Measurements from ENCODE around the gene TTYH3. TPM values are rescaled to one million over a fixed set of nuclear protein-coding genes. Genes with fewer than 3 reads are reported as not detected.

The TTYH3 gene
- polyA plus RNA-seq, 4 donors, result 6.9 to 149 (median 20.6) TPM

- Histone ChIP-seq H3K9me3 (ENCODE audit: control insufficient read depth in 2 of 2, insufficient read depth in 1 of 2, low read depth in 1 of 2, low read length in 1 of 2) (peaks cover 0 to 4% of the 10 kb centered on the region in 2 donors), H3K27me3 (ENCODE audit: control insufficient read depth in 3 of 3, insufficient read depth in 3 of 3, low read length in 3 of 3) (peaks cover 3 to 15% (median 4%) of the 10 kb centered on the region in 3 donors), H3K27ac (ENCODE audit: low read depth in 1 of 3, low read length in 2 of 3) (no peak overlapping the region), H3K4me3 (ENCODE audit: low read depth in 1 of 3, low read length in 3 of 3) (no peak overlapping the region), H3K4me1 (ENCODE audit: control insufficient read depth in 3 of 3, insufficient read depth in 2 of 3, low read depth in 1 of 3, low read length in 2 of 3) (peaks cover 0 to 7% (median 0%) of the 10 kb centered on the region in 3 donors), H3K36me3 (ENCODE audit: control insufficient read depth in 3 of 3, insufficient read depth in 2 of 3, low read depth in 1 of 3, low read length in 3 of 3) (peaks cover 0 to 2% (median 0%) of the 10 kb centered on the region in 3 donors)
- WGBS, 3 donors, result 62 to 83% (median 66%) methylated on average over 25 to 27 of the region's 27 CpGs
- FAIRE-seq (no peak), DNase-seq (no peak)
Measured at GRCh38 chr7:2681929-2682799, 50.4 kb downstream of the TTYH3 start.

DNA sequence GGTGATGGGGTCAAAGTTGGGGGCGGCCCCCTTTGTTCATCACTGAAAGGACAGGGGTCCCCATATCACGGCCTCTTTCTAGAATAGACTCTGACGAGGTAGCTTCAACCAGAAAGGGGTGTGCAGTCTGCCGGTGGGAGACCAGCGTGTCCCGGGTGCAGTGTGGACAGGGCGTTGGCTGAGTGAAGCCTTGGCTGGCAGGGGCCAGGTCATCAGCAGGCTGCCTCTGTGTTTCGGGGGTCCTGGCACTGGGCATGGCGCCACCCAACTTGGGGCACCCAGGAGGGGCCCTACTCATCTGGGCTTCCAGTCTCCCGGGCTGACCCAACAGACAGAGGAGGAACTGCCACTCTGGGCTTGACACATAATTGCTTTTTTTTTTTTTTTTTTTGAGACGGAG is 52.7 kb downstream of the TTYH3 start:
- WGBS, 3 donors, result 76 to 91% (median 82%) methylated on average over 10 to 11 of the region's 11 CpGs
- DNase-seq, result no peak
- no peak overlapping the region for H3K4me3 ChIP-seq (ENCODE audit: low read depth in 1 of 3, low read length in 3 of 3)
- peaks cover 7 to 34% (median 18%) of the 10 kb centered on the region in 3 donors for H3K27me3 ChIP-seq (ENCODE audit: control insufficient read depth in 3 of 3, insufficient read depth in 3 of 3, low read length in 3 of 3)
- H3K4me1 ChIP-seq (ENCODE audit: control insufficient read depth in 3 of 3, insufficient read depth in 2 of 3, low read depth in 1 of 3, low read length in 2 of 3), result peaks cover 0 to 12% (median 6%) of the 10 kb centered on the region in 3 donors
- peaks cover 0 to 4% of the 10 kb centered on the region in 2 donors for H3K9me3 ChIP-seq (ENCODE audit: control insufficient read depth in 2 of 2, insufficient read depth in 1 of 2, low read depth in 1 of 2, low read length in 1 of 2)
- no peak overlapping the region for H3K27ac ChIP-seq (ENCODE audit: low read depth in 1 of 3, low read length in 2 of 3)
- FAIRE-seq, result no peak
- H3K36me3 ChIP-seq (ENCODE audit: control insufficient read depth in 3 of 3, insufficient read depth in 2 of 3, low read depth in 1 of 3, low read length in 3 of 3), result peaks cover 0 to 2% (median 0%) of the 10 kb centered on the region in 3 donors

DNA sequence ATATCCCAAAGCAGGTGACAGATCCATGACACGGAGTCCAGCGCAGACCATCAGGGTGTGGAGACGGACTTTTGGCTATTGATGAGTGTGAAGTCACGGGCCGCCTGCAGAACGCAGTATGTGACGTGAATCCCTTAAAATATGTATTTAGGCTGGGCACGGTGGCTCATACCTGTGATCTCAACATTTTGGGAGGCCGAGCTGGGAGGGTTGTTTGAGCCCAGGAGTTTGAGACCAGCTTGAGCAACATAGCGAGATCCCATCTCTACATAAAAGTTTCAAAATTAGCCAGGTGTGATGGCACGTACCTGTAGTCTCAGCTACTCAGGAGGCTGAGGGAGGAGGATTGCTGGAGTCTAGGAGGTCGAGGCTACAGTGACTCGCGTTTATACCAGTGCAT is 54.3 kb downstream of the TTYH3 start:
- H3K27me3 ChIP-seq (ENCODE audit: control insufficient read depth in 3 of 3, insufficient read depth in 3 of 3, low read length in 3 of 3), result peaks cover 7 to 43% (median 18%) of the 10 kb centered on the region in 3 donors
- H3K9me3 ChIP-seq (ENCODE audit: control insufficient read depth in 2 of 2, insufficient read depth in 1 of 2, low read depth in 1 of 2, low read length in 1 of 2), result peaks cover 0 to 4% of the 10 kb centered on the region in 2 donors
- H3K27ac ChIP-seq (ENCODE audit: low read depth in 1 of 3, low read length in 2 of 3), result no peak overlapping the region
- H3K36me3 ChIP-seq (ENCODE audit: control insufficient read depth in 3 of 3, insufficient read depth in 2 of 3, low read depth in 1 of 3, low read length in 3 of 3), result peaks cover 0 to 2% (median 0%) of the 10 kb centered on the region in 3 donors
- no peak overlapping the region for H3K4me3 ChIP-seq (ENCODE audit: low read depth in 1 of 3, low read length in 3 of 3)
- FAIRE-seq (no peak), DNase-seq (no peak)
- peaks cover 0 to 6% (median 5%) of the 10 kb centered on the region in 3 donors for H3K4me1 ChIP-seq (ENCODE audit: control insufficient read depth in 3 of 3, insufficient read depth in 2 of 3, low read depth in 1 of 3, low read length in 2 of 3)
- WGBS, 3 donors, result 84 to 92% (median 90%) methylated on average over 14 of the region's 14 CpGs

- FAIRE-seq, result no peak
Measured at GRCh38 chr7:2687338-2687869, 55.6 kb downstream of the TTYH3 start.

GRCh38 chr7:2687881-2688318 is 56.1 kb downstream of the TTYH3 start, which contains the start of gene AMZ1:
AMZ1 (plus strand) TSS chr7:2688202; CDS start chr7:2700452, 12,250 bp downstream.
- Histone ChIP-seq H3K27me3 (ENCODE audit: control insufficient read depth in 3 of 3, insufficient read depth in 3 of 3, low read length in 3 of 3) (peaks cover 7 to 45% (median 18%) of the 10 kb centered on the region in 3 donors), H3K27ac (ENCODE audit: low read depth in 1 of 3, low read length in 2 of 3) (no peak within 1 kb of the TSS), H3K36me3 (ENCODE audit: control insufficient read depth in 3 of 3, insufficient read depth in 2 of 3, low read depth in 1 of 3, low read length in 3 of 3) (peaks cover 0 to 2% (median 0%) of the 10 kb centered on the region in 3 donors), H3K4me3 (ENCODE audit: low read depth in 1 of 3, low read length in 3 of 3) (peak within 1 kb of the TSS in 1 of 3 donors; percentile 5), H3K9me3 (ENCODE audit: control insufficient read depth in 2 of 2, insufficient read depth in 1 of 2, low read depth in 1 of 2, low read length in 1 of 2) (peaks cover 0 to 4% of the 10 kb centered on the region in 2 donors), H3K4me1 (ENCODE audit: control insufficient read depth in 3 of 3, insufficient read depth in 2 of 3, low read depth in 1 of 3, low read length in 2 of 3) (peaks cover 4 to 6% (median 5%) of the 10 kb centered on the region in 3 donors)
- FAIRE-seq (no peak), DNase-seq (peak in 1 of 2 donors; percentile 43)
- 3 to 5% (median 4%) methylated on average over 15 to 41 of the region's 41 CpGs for WGBS, 3 donors

More at GRCh38 chr7:2687338-2687869, 55.6 kb downstream of the TTYH3 start:
- H3K4me1 ChIP-seq (ENCODE audit: control insufficient read depth in 3 of 3, insufficient read depth in 2 of 3, low read depth in 1 of 3, low read length in 2 of 3), result peaks cover 0 to 6% (median 5%) of the 10 kb centered on the region in 3 donors
- peaks cover 0 to 2% (median 0%) of the 10 kb centered on the region in 3 donors for H3K36me3 ChIP-seq (ENCODE audit: control insufficient read depth in 3 of 3, insufficient read depth in 2 of 3, low read depth in 1 of 3, low read length in 3 of 3)
- no peak for DNase-seq
- H3K9me3 ChIP-seq (ENCODE audit: control insufficient read depth in 2 of 2, insufficient read depth in 1 of 2, low read depth in 1 of 2, low read length in 1 of 2), result peaks cover 0 to 4% of the 10 kb centered on the region in 2 donors
- H3K27ac ChIP-seq (ENCODE audit: low read depth in 1 of 3, low read length in 2 of 3), result no peak overlapping the region
- peak overlapping the region in 1 of 3 donors; percentile 5 for H3K4me3 ChIP-seq (ENCODE audit: low read depth in 1 of 3, low read length in 3 of 3)
- peaks cover 7 to 45% (median 18%) of the 10 kb centered on the region in 3 donors for H3K27me3 ChIP-seq (ENCODE audit: control insufficient read depth in 3 of 3, insufficient read depth in 3 of 3, low read length in 3 of 3)
- 19 to 37% (median 30%) methylated on average over 17 of the region's 17 CpGs for WGBS, 3 donors

- FAIRE-seq (no peak), DNase-seq (peak in 1 of 2 donors; percentile 35)
- Histone ChIP-seq H3K9me3 (ENCODE audit: control insufficient read depth in 2 of 2, insufficient read depth in 1 of 2, low read depth in 1 of 2, low read length in 1 of 2) (no peaks in the 10 kb centered on the region), H3K36me3 (ENCODE audit: control insufficient read depth in 3 of 3, insufficient read depth in 2 of 3, low read depth in 1 of 3, low read length in 3 of 3) (peaks cover 0 to 2% (median 0%) of the 10 kb centered on the region in 3 donors), H3K4me3 (ENCODE audit: low read depth in 1 of 3, low read length in 3 of 3) (peak overlapping the region in 1 of 3 donors; percentile 5), H3K27ac (ENCODE audit: low read depth in 1 of 3, low read length in 2 of 3) (no peak overlapping the region), H3K4me1 (ENCODE audit: control insufficient read depth in 3 of 3, insufficient read depth in 2 of 3, low read depth in 1 of 3, low read length in 2 of 3) (peaks cover 4 to 6% (median 5%) of the 10 kb centered on the region in 3 donors), H3K27me3 (ENCODE audit: control insufficient read depth in 3 of 3, insufficient read depth in 3 of 3, low read length in 3 of 3) (peaks cover 7 to 45% (median 18%) of the 10 kb centered on the region in 3 donors)
- WGBS, 3 donors, result 4 to 7% (median 4%) methylated on average over 38 to 62 of the region's 62 CpGs
Measured at GRCh38 chr7:2688409-2689342, 56.9 kb downstream of the TTYH3 start.

- FAIRE-seq (no peak), DNase-seq (no peak)
- no peak overlapping the region for H3K4me3 ChIP-seq (ENCODE audit: low read depth in 1 of 3, low read length in 3 of 3)
- H3K4me1 ChIP-seq (ENCODE audit: control insufficient read depth in 3 of 3, insufficient read depth in 2 of 3, low read depth in 1 of 3, low read length in 2 of 3), result peaks cover 4 to 6% (median 5%) of the 10 kb centered on the region in 3 donors
- H3K36me3 ChIP-seq (ENCODE audit: control insufficient read depth in 3 of 3, insufficient read depth in 2 of 3, low read depth in 1 of 3, low read length in 3 of 3), result peaks cover 0 to under 1% (median 0%) of the 10 kb centered on the region in 3 donors
- H3K27ac ChIP-seq (ENCODE audit: low read depth in 1 of 3, low read length in 2 of 3), result no peak overlapping the region
- H3K9me3 ChIP-seq (ENCODE audit: control insufficient read depth in 2 of 2, insufficient read depth in 1 of 2, low read depth in 1 of 2, low read length in 1 of 2), result no peaks in the 10 kb centered on the region
- WGBS, 3 donors, result 59 to 61% (median 60%) methylated on average over 16 of the region's 16 CpGs
- H3K27me3 ChIP-seq (ENCODE audit: control insufficient read depth in 3 of 3, insufficient read depth in 3 of 3, low read length in 3 of 3), result peaks cover 7 to 45% (median 15%) of the 10 kb centered on the region in 3 donors
Measured at GRCh38 chr7:2689343-2689847, 57.6 kb downstream of the TTYH3 start.

Measured in small intestine (tissue), 7 donors.